Right ventricle myocardium inferior (tissue), 1 donor: ENCODE results near the gene SLC45A3. TPM values are rescaled to one million over a fixed set of nuclear protein-coding genes. Genes with fewer than 3 reads are reported as not detected.

ENCODE experiments used
- ATAC-seq: fragments of 200-7000 bp; cut with Tn5 transposase; one replicate; pipeline ENCODE4 v1.9.1; 2020; ENCODE audit warnings: mild to moderate bottlenecking, moderate library complexity
- DNase-seq: peaks from one replicate; pipeline ENCODE4 v3.0.0; 2021; ENCODE audit errors: missing footprints
- intact Hi-C: fragments of 100-400 bp; cut with DNase I; formaldehyde crosslinking; loops from one replicate; pipeline ENCODE4 v1.11.0; 2022
- total RNA-seq: library from RNA; stranded (reverse); fragmentation: NEBNext Ultra II Directional; extraction: Animal tissue kit (Norgen Biotek cat#: 25700); gene quantifications from one replicate; pipeline ENCODE4 v1.2.1, GENCODE V29; 2021
- donor health status: DM: no; HTN: yes; CAD: no; lungs with severe emphysema.

The SLC45A3 gene
- total RNA-seq, 1 donor from 2014 or later, result 6.5 TPM

GRCh38 chr1:205704903-205705302 is 24.6 kb upstream of the SLC45A3 start:
- intact Hi-C loops, result no loop called here
- DNase-seq (no peak), ATAC-seq (no peak)

GRCh38 chr1:205703072-205703471 is 22.8 kb upstream of the SLC45A3 start:
- DNase-seq (no peak), ATAC-seq (no peak)
- intact Hi-C loops, result no loop called here

- ATAC-seq, result no peak
- intact Hi-C loops, result no loop called here
- no peak for DNase-seq
Measured at GRCh38 chr1:205701891-205702290, 21.6 kb upstream of the SLC45A3 start.

GRCh38 chr1:205701420-205701819 is 21.1 kb upstream of the SLC45A3 start:
- DNase-seq (no peak), ATAC-seq (no peak)
- intact Hi-C loops, result no loop called here

- peak; percentile 77 for ATAC-seq
- intact Hi-C loops, result no loop called here
- DNase-seq, result no peak
Measured at GRCh38 chr1:205700865-205701401, 20.6 kb upstream of the SLC45A3 start.

GRCh38 chr1:205699416-205699815 is 19.1 kb upstream of the SLC45A3 start:
- ATAC-seq (no peak), DNase-seq (no peak)
- intact Hi-C loops, result no loop called here

- DNase-seq (no peak), ATAC-seq (no peak)
- intact Hi-C loops, result no loop called here
Measured at GRCh38 chr1:205698921-205699320, 18.6 kb upstream of the SLC45A3 start.

GRCh38 chr1:205693421-205693991 is 13.2 kb upstream of the SLC45A3 start:
- intact Hi-C loops, result no loop called here
- ATAC-seq (no peak), DNase-seq (no peak)

- ATAC-seq (no peak), DNase-seq (no peak)
- intact Hi-C loops, result no loop called here
Measured at GRCh38 chr1:205692423-205692822, 12.1 kb upstream of the SLC45A3 start.

GRCh38 chr1:205690122-205690756 is 9.9 kb upstream of the SLC45A3 start:
- DNase-seq, result no peak
- ATAC-seq, result no peak
- intact Hi-C loops, result no loop called here

GRCh38 chr1:205689479-205689878 is 9.2 kb upstream of the SLC45A3 start:
- ATAC-seq, result no peak
- intact Hi-C loops, result no loop called here
- no peak for DNase-seq

- ATAC-seq (no peak), DNase-seq (no peak)
- intact Hi-C loops, result no loop called here
Measured at GRCh38 chr1:205688171-205689080, 8.1 kb upstream of the SLC45A3 start.

GRCh38 chr1:205687242-205687641 is 6.9 kb upstream of the SLC45A3 start:
- no peak for ATAC-seq
- intact Hi-C loops, result no loop called here
- no peak for DNase-seq

- intact Hi-C loops, result no loop called here
- ATAC-seq (no peak), DNase-seq (no peak)
Measured at GRCh38 chr1:205681364-205681763, 1.1 kb upstream of the SLC45A3 start.

GRCh38 chr1:205678286-205679111 is 1.8 kb downstream of the SLC45A3 start:
- DNase-seq, result no peak
- intact Hi-C loops, result no loop called here
- peak; percentile 29 for ATAC-seq

GRCh38 chr1:205677167-205677566 is 3.1 kb downstream of the SLC45A3 start:
- DNase-seq (no peak), ATAC-seq (no peak)
- intact Hi-C loops, result no loop called here

- intact Hi-C loops, result no loop called here
- ATAC-seq, result no peak
- DNase-seq, result no peak
Measured at GRCh38 chr1:205676597-205676996, 3.7 kb downstream of the SLC45A3 start.

GRCh38 chr1:205676002-205676401 is 4.3 kb downstream of the SLC45A3 start:
- DNase-seq (no peak), ATAC-seq (no peak)
- intact Hi-C loops, result no loop called here

GRCh38 chr1:205675247-205675646 is 5.1 kb downstream of the SLC45A3 start:
- ATAC-seq (no peak), DNase-seq (no peak)
- intact Hi-C loops, result no loop called here
